ENCODE data around the gene MPPE1.

DNA sequence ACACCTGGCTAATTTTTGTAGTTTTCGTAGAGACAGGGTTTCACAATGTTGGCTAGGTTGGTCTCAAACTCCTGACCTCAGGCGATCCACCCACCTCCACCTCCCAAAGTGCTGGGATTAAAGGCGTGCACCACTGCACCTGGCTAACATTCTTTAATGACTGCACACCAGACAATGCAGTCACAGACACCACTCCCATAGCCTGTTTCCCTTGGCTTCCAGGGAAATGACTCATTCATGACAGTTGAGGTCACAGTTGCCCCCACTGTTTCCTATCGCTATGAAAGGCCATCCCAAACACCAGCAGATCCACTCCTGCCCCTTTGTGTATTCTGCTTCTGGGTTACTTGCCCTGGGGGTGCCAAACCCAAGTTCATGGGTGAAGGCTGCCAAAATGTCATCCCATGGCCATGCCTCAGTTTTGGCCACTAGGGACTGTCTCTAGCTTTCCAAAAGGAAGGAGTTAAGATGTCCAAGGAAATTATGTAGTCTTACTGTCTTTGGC lies 48.2 kb downstream of the MPPE1 start:
- TF ChIP-seq POLR2A (IDR thresholded peaks at IDR 0.05; ENCODE audit: low read depth, low read length), result no peak
- TF ChIP-seq POLR2AphosphoS5 (IDR thresholded peaks at IDR 0.05; ENCODE audit: low read depth, low read length), result no peak

Data from GM12891 (cell line).